IPS DF 6.9 (cell line): ENCODE measurements around the gene DSC1.

Source experiments
- DNase-seq: peaks from one replicate; pipeline ENCODE4 v3.0.0-alpha.2; 2013; ENCODE audit warnings: low read depth, low spot score
- H3K27ac ChIP-seq: one replicate; pipeline ENCODE4 v1.5.1; 2013; ENCODE audit warnings: low read length, control low read depth
- H3K27me3 ChIP-seq: 2 replicates; pipeline ENCODE4 v1.6.1; 2013; ENCODE audit warnings: mild to moderate bottlenecking, low read length; ENCODE audit not compliant: control insufficient read depth, insufficient read depth
- H3K36me3 ChIP-seq: 2 replicates; pipeline ENCODE4 v1.6.1; 2013; ENCODE audit warnings: low read length; ENCODE audit not compliant: control insufficient read depth, insufficient read depth
- H3K4me1 ChIP-seq: 2 replicates; pipeline ENCODE4 v1.6.1; 2013; ENCODE audit warnings: low read length; ENCODE audit not compliant: control insufficient read depth, insufficient read depth
- H3K4me3 ChIP-seq: 2 replicates; pipeline ENCODE4 v1.5.1; 2013; ENCODE audit warnings: mild to moderate bottlenecking, low read length
- H3K9me3 ChIP-seq: 2 replicates; pipeline ENCODE4 v1.6.1; 2013; ENCODE audit warnings: low read length, inconsistent platforms; ENCODE audit not compliant: control insufficient read depth, insufficient read depth
- WGBS: extraction: QIAGEN DNeasy Blood & Tissue Kit; methylation state at CpG from one replicate; pipeline ENCODE4 v1.1.7; 2013; ENCODE audit warnings: mixed read lengths, missing lambda C conversion rate; ENCODE audit not compliant: insufficient read length, insufficient coverage; 5-methylcytosine and 5-hydroxymethylcytosine counted together

Gene DSC1

GRCh38 chr18:31105733-31106132 lies 56.9 kb downstream of the DSC1 start:
- no CpG with 5 or more reads among the region's 3 CpGs for WGBS
- H3K4me1 ChIP-seq = no peaks in the 10 kb centered on the region
- no peak overlapping the region for H3K27ac ChIP-seq
- no peaks in the 10 kb centered on the region for H3K36me3 ChIP-seq
- H3K4me3 ChIP-seq = no peak overlapping the region
- H3K9me3 ChIP-seq = no peaks in the 10 kb centered on the region
- DNase-seq = no peak
- H3K27me3 ChIP-seq = no peaks in the 10 kb centered on the region

GRCh38 chr18:31104444-31104843 lies 58.2 kb downstream of the DSC1 start:
- no peak for DNase-seq

GRCh38 chr18:31103423-31103822 lies 59.2 kb downstream of the DSC1 start:
- peaks cover 3% of the 10 kb centered on the region; the same call in 1 of the 2 replicates for H3K4me1 ChIP-seq
- no peak overlapping the region for H3K27ac ChIP-seq
- 100% methylated on average over 1 of the region's 3 CpGs for WGBS
- no peaks in the 10 kb centered on the region for H3K27me3 ChIP-seq
- no peak overlapping the region for H3K4me3 ChIP-seq
- DNase-seq = no peak
- H3K9me3 ChIP-seq = no peaks in the 10 kb centered on the region
- H3K36me3 ChIP-seq = no peaks in the 10 kb centered on the region

More at GRCh38 chr18:31104444-31104843, 58.2 kb downstream of the DSC1 start:
- no peaks in the 10 kb centered on the region for H3K27me3 ChIP-seq
- no peaks in the 10 kb centered on the region for H3K9me3 ChIP-seq
- no CpG with 5 or more reads among the region's 3 CpGs for WGBS
- no peak overlapping the region for H3K27ac ChIP-seq
- no peak overlapping the region for H3K4me3 ChIP-seq
- H3K36me3 ChIP-seq = no peaks in the 10 kb centered on the region
- peaks cover 3% of the 10 kb centered on the region; the same call in 1 of the 2 replicates for H3K4me1 ChIP-seq

GRCh38 chr18:31102941-31103340 lies 59.7 kb downstream of the DSC1 start:
- H3K4me3 ChIP-seq = no peak overlapping the region
- no CpG with 5 or more reads among the region's 2 CpGs for WGBS
- H3K9me3 ChIP-seq = no peaks in the 10 kb centered on the region
- H3K27ac ChIP-seq = no peak overlapping the region
- DNase-seq = no peak
- H3K36me3 ChIP-seq = no peaks in the 10 kb centered on the region
- peaks cover 3% of the 10 kb centered on the region; the same call in 1 of the 2 replicates for H3K4me1 ChIP-seq
- H3K27me3 ChIP-seq = no peaks in the 10 kb centered on the region

GRCh38 chr18:31102025-31102684 lies 60.5 kb downstream of the DSC1 start, which contains the start of gene DSC2:
Gene DSC2 (minus strand): TSS chr18:31102421. CDS start chr18:31101971, 450 bp downstream.
- Histone ChIP-seq H3K9me3 (no peaks in the 10 kb centered on the region), H3K4me3 (peak within 1 kb of the TSS; percentile 97), H3K36me3 (no peaks in the 10 kb centered on the region), H3K4me1 (peaks cover 3% of the 10 kb centered on the region; the same call in 1 of the 2 replicates), H3K27ac (no peak within 1 kb of the TSS), H3K27me3 (no peaks in the 10 kb centered on the region)
- no peak for DNase-seq
- WGBS = no CpG with 5 or more reads among the region's 44 CpGs

- Histone ChIP-seq H3K36me3 (no peaks in the 10 kb centered on the region), H3K27me3 (no peaks in the 10 kb centered on the region), H3K27ac (no peak overlapping the region), H3K4me3 (peak overlapping the region; percentile 97), H3K9me3 (no peaks in the 10 kb centered on the region), H3K4me1 (peaks cover 3% of the 10 kb centered on the region; the same call in 1 of the 2 replicates)
- DNase-seq = peak; percentile 18
- WGBS = no CpG with 5 or more reads among the region's 72 CpGs
These were observed 61.3 kb downstream of the DSC1 start for GRCh38 chr18:31101183-31102024.

GRCh38 chr18:31100436-31101182 lies 62.0 kb downstream of the DSC1 start:
- Histone ChIP-seq H3K27ac (no peak overlapping the region), H3K27me3 (no peaks in the 10 kb centered on the region), H3K4me3 (peak overlapping the region; percentile 97; the same call in 1 of the 2 replicates), H3K36me3 (no peaks in the 10 kb centered on the region), H3K4me1 (peaks cover 3% of the 10 kb centered on the region; the same call in 1 of the 2 replicates), H3K9me3 (no peaks in the 10 kb centered on the region)
- WGBS = no CpG with 5 or more reads among the region's 23 CpGs
- DNase-seq = peak; percentile 31

- Histone ChIP-seq H3K4me3 (no peak overlapping the region; the same call in 1 of the 2 replicates), H3K27me3 (no peaks in the 10 kb centered on the region), H3K36me3 (no peaks in the 10 kb centered on the region), H3K4me1 (peaks cover 3% of the 10 kb centered on the region; the same call in 1 of the 2 replicates), H3K9me3 (no peaks in the 10 kb centered on the region), H3K27ac (no peak overlapping the region)
- WGBS = no CpG with 5 or more reads among the region's 10 CpGs
- DNase-seq = no peak
These were observed 63.0 kb downstream of the DSC1 start for GRCh38 chr18:31099450-31100230.

GRCh38 chr18:31098878-31099277 lies 63.8 kb downstream of the DSC1 start:
- Histone ChIP-seq H3K4me1 (peaks cover 3% of the 10 kb centered on the region; the same call in 1 of the 2 replicates), H3K9me3 (no peaks in the 10 kb centered on the region), H3K27ac (no peak overlapping the region), H3K36me3 (no peaks in the 10 kb centered on the region), H3K27me3 (no peaks in the 10 kb centered on the region), H3K4me3 (no peak overlapping the region)
- no peak for DNase-seq
